WTC11 (cell line): ENCODE data around the gene RTCB. TPM values are rescaled to one million over a fixed set of nuclear protein-coding genes. Genes with fewer than 3 reads are reported as not detected.

Source experiments
- ATAC-seq: fragments of 200-7000 bp; cut with Tn5 transposase; 2 replicates; pipeline ENCODE4 v1.10.0; 2021; ENCODE audit warnings: mild to moderate bottlenecking, moderate library complexity
- CTCF ChIA-PET: fragments of 300-600 bp; sonication (Branson Sonifier 250); formaldehyde crosslinking; loops from one replicate; lab custom pipeline; 2021; ENCODE audit warnings: antibody characterized with exemption; lab: Charles Lee
- POLR2A ChIA-PET: fragments of 350-600 bp; sonication (Branson Sonifier 250); formaldehyde crosslinking; loops from one replicate; lab custom pipeline; 2021; ENCODE audit warnings: antibody characterized with exemption; lab: Charles Lee
- DNase-seq: peaks from one replicate; pipeline ENCODE4 v3.0.0; 2021; ENCODE audit warnings: low spot score
- H3K27ac Mint-ChIP-seq: 2 replicates; pipeline ENCODE4 v1.8.0; 2021; ENCODE audit warnings: mixed read lengths
- H3K27me3 Mint-ChIP-seq: 2 replicates; pipeline ENCODE4 v1.8.0; 2021; ENCODE audit warnings: low read depth, mild to moderate bottlenecking, moderate library complexity, mixed read lengths
- H3K36me3 Mint-ChIP-seq: 2 replicates; pipeline ENCODE4 v1.8.0; 2021; ENCODE audit warnings: mixed read lengths
- H3K4me1 Mint-ChIP-seq: 2 replicates; pipeline ENCODE4 v1.8.0; 2022; ENCODE audit warnings: mixed read lengths
- H3K4me3 Mint-ChIP-seq: 2 replicates; pipeline ENCODE4 v1.8.0; 2021; ENCODE audit warnings: mild to moderate bottlenecking, moderate library complexity, mixed read lengths
- H3K9me3 Mint-ChIP-seq: 2 replicates; pipeline ENCODE4 v1.8.0; 2021; ENCODE audit warnings: mixed read lengths
- ATF1 ChIP-seq: sonication (generic); formaldehyde crosslinking; IDR thresholded peaks from 2 replicates; pipeline ENCODE4 v1.8.1; 2023; ENCODE audit warnings: mild to moderate bottlenecking, moderate library complexity, missing genetic modification reagents
- CREB1 ChIP-seq: sonication (generic); formaldehyde crosslinking; IDR thresholded peaks from 2 replicates; pipeline ENCODE4 v1.8.0; 2023; ENCODE audit warnings: mild to moderate bottlenecking, missing genetic modification reagents
- EMX1 ChIP-seq: fragments of 250-450 bp; sonication (Bioruptor Pico); IDR thresholded peaks from 2 replicates; pipeline ENCODE4 v1.8.0; 2021; ENCODE audit warnings: mild to moderate bottlenecking
- NFYB ChIP-seq: sonication (generic); formaldehyde crosslinking; conservative IDR thresholded peaks from 2 replicates; pipeline ENCODE4 v1.8.0; 2022; ENCODE audit warnings: low read depth, missing genetic modification reagents
- PRRX2 ChIP-seq: fragments of 250-450 bp; sonication (Bioruptor Pico); IDR thresholded peaks from 2 replicates; pipeline ENCODE4 v1.8.0; 2021; ENCODE audit warnings: mild to moderate bottlenecking
- TCF7 ChIP-seq: sonication (generic); formaldehyde crosslinking; IDR thresholded peaks from 2 replicates; pipeline ENCODE4 v1.8.0; 2022; ENCODE audit warnings: mild to moderate bottlenecking, low read depth, missing genetic modification reagents, moderate library complexity
- TEAD1 ChIP-seq: sonication (generic); formaldehyde crosslinking; IDR thresholded peaks from 2 replicates; pipeline ENCODE4 v1.8.0; 2022; ENCODE audit warnings: mild to moderate bottlenecking, missing genetic modification reagents
- TP53 ChIP-seq: sonication (generic); formaldehyde crosslinking; IDR thresholded peaks from 2 replicates; pipeline ENCODE4 v1.8.1; 2023; ENCODE audit warnings: mild to moderate bottlenecking, missing genetic modification reagents
- total RNA-seq: library from RNA; stranded (reverse); gene quantifications from 3 replicates; pipeline ENCODE4 v1.2.3, GENCODE V29; 2021
- TF ChIP-seq, protein P1 (sequence below): sonication (generic); formaldehyde crosslinking; IDR thresholded peaks from 2 replicates; pipeline ENCODE4 v1.8.1; 2022; ENCODE audit warnings: mild to moderate bottlenecking, missing genetic modification reagents, moderate library complexity, borderline replicate concordance
- TF ChIP-seq, protein P2 (sequence below): fragments of 250-450 bp; sonication (Bioruptor Pico); IDR thresholded peaks from 2 replicates; pipeline ENCODE4 v1.9.0; 2021; ENCODE audit warnings: mild to moderate bottlenecking, borderline replicate concordance
- TF ChIP-seq, protein P3 (sequence below): sonication (generic); formaldehyde crosslinking; IDR thresholded peaks from 2 replicates; pipeline ENCODE4 v1.8.0; 2023; ENCODE audit warnings: missing genetic modification reagents
- TF ChIP-seq, protein P4 (sequence below): sonication (generic); formaldehyde crosslinking; conservative IDR thresholded peaks from 2 replicates; pipeline ENCODE4 v1.8.1; 2023; ENCODE audit warnings: mild to moderate bottlenecking, low read depth, missing genetic modification reagents, moderate library complexity
- TF ChIP-seq, protein P5 (sequence below): sonication (generic); formaldehyde crosslinking; IDR thresholded peaks from 2 replicates; pipeline ENCODE4 v1.8.1; 2022; ENCODE audit warnings: mild to moderate bottlenecking, moderate library complexity, missing genetic modification reagents
- TF ChIP-seq, protein P6 (sequence below): sonication (generic); formaldehyde crosslinking; IDR thresholded peaks from 2 replicates; pipeline ENCODE4 v1.8.1; 2022; ENCODE audit warnings: low read depth, missing genetic modification reagents, borderline replicate concordance
- TF ChIP-seq, protein P7 (sequence below): sonication (generic); formaldehyde crosslinking; IDR thresholded peaks from 2 replicates; pipeline ENCODE4 v1.8.1; 2023; ENCODE audit warnings: mild to moderate bottlenecking, missing genetic modification reagents
- TF ChIP-seq, protein P8 (sequence below): sonication (generic); formaldehyde crosslinking; conservative IDR thresholded peaks from 2 replicates; pipeline ENCODE4 v1.8.1; 2022; ENCODE audit warnings: mild to moderate bottlenecking, missing genetic modification reagents
- TF ChIP-seq, protein P9 (sequence below): fragments of 200-600 bp; IDR thresholded peaks from 2 replicates; pipeline ENCODE4 v1.8.0; 2022; ENCODE audit warnings: antibody characterized with exemption

RTCB gene
- total RNA-seq, 1 experiment from 2014 or later, result 106 TPM

DNA sequence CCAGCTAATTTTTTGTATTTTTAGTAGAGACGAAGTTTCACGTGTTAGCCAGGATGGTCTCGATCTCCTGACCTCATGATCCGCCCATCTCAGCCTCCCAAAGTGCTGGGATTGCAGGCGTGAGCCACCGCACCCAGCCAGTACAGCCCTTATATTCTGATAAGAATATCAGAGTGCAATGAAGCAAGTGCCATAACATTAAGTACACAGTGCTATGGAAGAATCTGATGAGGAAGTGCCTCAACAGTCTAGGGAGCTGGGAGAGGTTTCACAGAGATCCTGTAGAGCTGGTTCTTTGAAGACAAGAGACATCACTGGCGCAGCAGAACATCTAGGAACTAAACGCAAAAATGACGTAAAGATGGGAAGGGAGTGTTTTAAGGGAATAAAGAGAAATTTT, 2.1 kb downstream of the RTCB start:
- peak overlapping the region; percentile 20; the same call in 1 of the 2 replicates for H3K27ac Mint-ChIP-seq
- peaks cover 40% of the 10 kb centered on the region for H3K36me3 Mint-ChIP-seq
- ChIA-PET CTCF (no interaction called here), POLR2A (no interaction called here)
- H3K4me1 Mint-ChIP-seq, result peaks cover 25% of the 10 kb centered on the region
- no peaks in the 10 kb centered on the region for H3K27me3 Mint-ChIP-seq
- H3K4me3 Mint-ChIP-seq, result peak overlapping the region; percentile 96
- H3K9me3 Mint-ChIP-seq, result no peaks in the 10 kb centered on the region
- DNase-seq (no peak), ATAC-seq (no peak)
- TF ChIP-seq TEAD1 (no peak), TP53 (no peak), ATF1 (no peak), TCF7 (no peak), PRRX2 (CRISPR knock-in tag) (no peak)
- TF ChIP-seq, protein P1, sequence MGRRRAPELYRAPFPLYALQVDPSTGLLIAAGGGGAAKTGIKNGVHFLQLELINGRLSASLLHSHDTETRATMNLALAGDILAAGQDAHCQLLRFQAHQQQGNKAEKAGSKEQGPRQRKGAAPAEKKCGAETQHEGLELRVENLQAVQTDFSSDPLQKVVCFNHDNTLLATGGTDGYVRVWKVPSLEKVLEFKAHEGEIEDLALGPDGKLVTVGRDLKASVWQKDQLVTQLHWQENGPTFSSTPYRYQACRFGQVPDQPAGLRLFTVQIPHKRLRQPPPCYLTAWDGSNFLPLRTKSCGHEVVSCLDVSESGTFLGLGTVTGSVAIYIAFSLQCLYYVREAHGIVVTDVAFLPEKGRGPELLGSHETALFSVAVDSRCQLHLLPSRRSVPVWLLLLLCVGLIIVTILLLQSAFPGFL (CRISPR knock-in tag), result no peak
- TF ChIP-seq, protein P2, sequence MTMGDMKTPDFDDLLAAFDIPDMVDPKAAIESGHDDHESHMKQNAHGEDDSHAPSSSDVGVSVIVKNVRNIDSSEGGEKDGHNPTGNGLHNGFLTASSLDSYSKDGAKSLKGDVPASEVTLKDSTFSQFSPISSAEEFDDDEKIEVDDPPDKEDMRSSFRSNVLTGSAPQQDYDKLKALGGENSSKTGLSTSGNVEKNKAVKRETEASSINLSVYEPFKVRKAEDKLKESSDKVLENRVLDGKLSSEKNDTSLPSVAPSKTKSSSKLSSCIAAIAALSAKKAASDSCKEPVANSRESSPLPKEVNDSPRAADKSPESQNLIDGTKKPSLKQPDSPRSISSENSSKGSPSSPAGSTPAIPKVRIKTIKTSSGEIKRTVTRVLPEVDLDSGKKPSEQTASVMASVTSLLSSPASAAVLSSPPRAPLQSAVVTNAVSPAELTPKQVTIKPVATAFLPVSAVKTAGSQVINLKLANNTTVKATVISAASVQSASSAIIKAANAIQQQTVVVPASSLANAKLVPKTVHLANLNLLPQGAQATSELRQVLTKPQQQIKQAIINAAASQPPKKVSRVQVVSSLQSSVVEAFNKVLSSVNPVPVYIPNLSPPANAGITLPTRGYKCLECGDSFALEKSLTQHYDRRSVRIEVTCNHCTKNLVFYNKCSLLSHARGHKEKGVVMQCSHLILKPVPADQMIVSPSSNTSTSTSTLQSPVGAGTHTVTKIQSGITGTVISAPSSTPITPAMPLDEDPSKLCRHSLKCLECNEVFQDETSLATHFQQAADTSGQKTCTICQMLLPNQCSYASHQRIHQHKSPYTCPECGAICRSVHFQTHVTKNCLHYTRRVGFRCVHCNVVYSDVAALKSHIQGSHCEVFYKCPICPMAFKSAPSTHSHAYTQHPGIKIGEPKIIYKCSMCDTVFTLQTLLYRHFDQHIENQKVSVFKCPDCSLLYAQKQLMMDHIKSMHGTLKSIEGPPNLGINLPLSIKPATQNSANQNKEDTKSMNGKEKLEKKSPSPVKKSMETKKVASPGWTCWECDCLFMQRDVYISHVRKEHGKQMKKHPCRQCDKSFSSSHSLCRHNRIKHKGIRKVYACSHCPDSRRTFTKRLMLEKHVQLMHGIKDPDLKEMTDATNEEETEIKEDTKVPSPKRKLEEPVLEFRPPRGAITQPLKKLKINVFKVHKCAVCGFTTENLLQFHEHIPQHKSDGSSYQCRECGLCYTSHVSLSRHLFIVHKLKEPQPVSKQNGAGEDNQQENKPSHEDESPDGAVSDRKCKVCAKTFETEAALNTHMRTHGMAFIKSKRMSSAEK (CRISPR knock-in tag), result no peak
- TF ChIP-seq, protein P3, sequence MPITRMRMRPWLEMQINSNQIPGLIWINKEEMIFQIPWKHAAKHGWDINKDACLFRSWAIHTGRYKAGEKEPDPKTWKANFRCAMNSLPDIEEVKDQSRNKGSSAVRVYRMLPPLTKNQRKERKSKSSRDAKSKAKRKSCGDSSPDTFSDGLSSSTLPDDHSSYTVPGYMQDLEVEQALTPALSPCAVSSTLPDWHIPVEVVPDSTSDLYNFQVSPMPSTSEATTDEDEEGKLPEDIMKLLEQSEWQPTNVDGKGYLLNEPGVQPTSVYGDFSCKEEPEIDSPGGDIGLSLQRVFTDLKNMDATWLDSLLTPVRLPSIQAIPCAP (CRISPR knock-in tag), result no peak
- TF ChIP-seq, all 79 proteins: peak for 0

DNA sequence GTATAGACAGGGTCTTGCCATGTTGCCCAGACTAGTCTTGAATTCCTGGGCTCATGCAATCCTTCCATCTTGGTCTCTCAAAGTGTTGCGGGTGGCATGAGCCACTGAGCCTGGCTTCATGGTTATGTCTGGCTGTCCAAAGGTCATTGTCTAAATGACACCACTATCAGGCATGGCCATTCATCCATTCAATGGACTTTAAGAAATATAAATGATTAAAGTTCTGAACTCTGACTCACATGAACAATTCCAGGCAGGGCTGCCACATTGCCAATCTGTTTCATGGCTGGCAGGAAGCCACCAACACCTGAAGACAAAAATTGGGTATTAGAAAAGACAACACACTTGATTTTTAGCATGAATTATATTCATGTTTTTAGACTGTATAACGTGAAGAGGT, 4.1 kb downstream of the RTCB start:
- H3K4me3 Mint-ChIP-seq, result no peak overlapping the region
- peaks cover 19% of the 10 kb centered on the region for H3K4me1 Mint-ChIP-seq
- POLR2A ChIA-PET, result no interaction called here
- CTCF ChIA-PET, result no interaction called here
- no peaks in the 10 kb centered on the region for H3K9me3 Mint-ChIP-seq
- TF ChIP-seq, protein P4, sequence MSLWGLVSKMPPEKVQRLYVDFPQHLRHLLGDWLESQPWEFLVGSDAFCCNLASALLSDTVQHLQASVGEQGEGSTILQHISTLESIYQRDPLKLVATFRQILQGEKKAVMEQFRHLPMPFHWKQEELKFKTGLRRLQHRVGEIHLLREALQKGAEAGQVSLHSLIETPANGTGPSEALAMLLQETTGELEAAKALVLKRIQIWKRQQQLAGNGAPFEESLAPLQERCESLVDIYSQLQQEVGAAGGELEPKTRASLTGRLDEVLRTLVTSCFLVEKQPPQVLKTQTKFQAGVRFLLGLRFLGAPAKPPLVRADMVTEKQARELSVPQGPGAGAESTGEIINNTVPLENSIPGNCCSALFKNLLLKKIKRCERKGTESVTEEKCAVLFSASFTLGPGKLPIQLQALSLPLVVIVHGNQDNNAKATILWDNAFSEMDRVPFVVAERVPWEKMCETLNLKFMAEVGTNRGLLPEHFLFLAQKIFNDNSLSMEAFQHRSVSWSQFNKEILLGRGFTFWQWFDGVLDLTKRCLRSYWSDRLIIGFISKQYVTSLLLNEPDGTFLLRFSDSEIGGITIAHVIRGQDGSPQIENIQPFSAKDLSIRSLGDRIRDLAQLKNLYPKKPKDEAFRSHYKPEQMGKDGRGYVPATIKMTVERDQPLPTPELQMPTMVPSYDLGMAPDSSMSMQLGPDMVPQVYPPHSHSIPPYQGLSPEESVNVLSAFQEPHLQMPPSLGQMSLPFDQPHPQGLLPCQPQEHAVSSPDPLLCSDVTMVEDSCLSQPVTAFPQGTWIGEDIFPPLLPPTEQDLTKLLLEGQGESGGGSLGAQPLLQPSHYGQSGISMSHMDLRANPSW (CRISPR knock-in tag), result no peak
- TF ChIP-seq, protein P5, sequence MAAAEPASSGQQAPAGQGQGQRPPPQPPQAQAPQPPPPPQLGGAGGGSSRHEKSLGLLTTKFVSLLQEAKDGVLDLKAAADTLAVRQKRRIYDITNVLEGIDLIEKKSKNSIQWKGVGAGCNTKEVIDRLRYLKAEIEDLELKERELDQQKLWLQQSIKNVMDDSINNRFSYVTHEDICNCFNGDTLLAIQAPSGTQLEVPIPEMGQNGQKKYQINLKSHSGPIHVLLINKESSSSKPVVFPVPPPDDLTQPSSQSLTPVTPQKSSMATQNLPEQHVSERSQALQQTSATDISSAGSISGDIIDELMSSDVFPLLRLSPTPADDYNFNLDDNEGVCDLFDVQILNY (CRISPR knock-in tag), result no peak
- TF ChIP-seq CREB1 (no peak), EMX1 (no peak)
- TF ChIP-seq, all 79 proteins: peak for 0
- H3K27ac Mint-ChIP-seq, result no peak overlapping the region
- H3K36me3 Mint-ChIP-seq, result peaks cover 55% of the 10 kb centered on the region
- no peak for ATAC-seq
- DNase-seq, result no peak
- H3K27me3 Mint-ChIP-seq, result no peaks in the 10 kb centered on the region

DNA sequence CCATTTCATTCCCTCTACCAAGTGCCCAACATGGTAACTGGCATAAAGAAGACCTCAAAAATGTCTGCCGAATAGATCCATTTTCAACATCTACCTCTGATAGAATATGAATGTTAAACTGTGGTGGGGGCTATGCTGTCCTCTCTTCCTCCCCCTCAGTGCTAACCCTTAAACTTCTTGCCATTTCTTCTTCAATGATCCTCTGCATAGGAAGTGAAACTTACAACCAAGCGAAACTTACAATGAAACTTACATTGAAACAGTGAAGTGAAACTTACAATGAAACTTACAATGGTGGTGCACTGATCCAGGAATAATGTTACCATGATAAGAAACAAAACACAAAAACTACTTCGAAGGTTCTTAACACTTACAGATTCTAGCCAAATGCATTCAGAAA, 4.7 kb downstream of the RTCB start:
- POLR2A ChIA-PET, result no interaction called here
- Mint-ChIP-seq H3K27ac (no peak overlapping the region), H3K36me3 (peaks cover 55% of the 10 kb centered on the region), H3K27me3 (no peaks in the 10 kb centered on the region), H3K9me3 (no peaks in the 10 kb centered on the region), H3K4me3 (no peak overlapping the region), H3K4me1 (peaks cover 14% of the 10 kb centered on the region)
- CTCF ChIA-PET, result no interaction called here
- ATAC-seq (no peak), DNase-seq (no peak)
- TF ChIP-seq, protein P6, sequence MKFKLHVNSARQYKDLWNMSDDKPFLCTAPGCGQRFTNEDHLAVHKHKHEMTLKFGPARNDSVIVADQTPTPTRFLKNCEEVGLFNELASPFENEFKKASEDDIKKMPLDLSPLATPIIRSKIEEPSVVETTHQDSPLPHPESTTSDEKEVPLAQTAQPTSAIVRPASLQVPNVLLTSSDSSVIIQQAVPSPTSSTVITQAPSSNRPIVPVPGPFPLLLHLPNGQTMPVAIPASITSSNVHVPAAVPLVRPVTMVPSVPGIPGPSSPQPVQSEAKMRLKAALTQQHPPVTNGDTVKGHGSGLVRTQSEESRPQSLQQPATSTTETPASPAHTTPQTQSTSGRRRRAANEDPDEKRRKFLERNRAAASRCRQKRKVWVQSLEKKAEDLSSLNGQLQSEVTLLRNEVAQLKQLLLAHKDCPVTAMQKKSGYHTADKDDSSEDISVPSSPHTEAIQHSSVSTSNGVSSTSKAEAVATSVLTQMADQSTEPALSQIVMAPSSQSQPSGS (CRISPR knock-in tag), result no peak
- TF ChIP-seq, protein P7, sequence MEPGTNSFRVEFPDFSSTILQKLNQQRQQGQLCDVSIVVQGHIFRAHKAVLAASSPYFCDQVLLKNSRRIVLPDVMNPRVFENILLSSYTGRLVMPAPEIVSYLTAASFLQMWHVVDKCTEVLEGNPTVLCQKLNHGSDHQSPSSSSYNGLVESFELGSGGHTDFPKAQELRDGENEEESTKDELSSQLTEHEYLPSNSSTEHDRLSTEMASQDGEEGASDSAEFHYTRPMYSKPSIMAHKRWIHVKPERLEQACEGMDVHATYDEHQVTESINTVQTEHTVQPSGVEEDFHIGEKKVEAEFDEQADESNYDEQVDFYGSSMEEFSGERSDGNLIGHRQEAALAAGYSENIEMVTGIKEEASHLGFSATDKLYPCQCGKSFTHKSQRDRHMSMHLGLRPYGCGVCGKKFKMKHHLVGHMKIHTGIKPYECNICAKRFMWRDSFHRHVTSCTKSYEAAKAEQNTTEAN (CRISPR knock-in tag), result no peak
- TF ChIP-seq, protein P8, sequence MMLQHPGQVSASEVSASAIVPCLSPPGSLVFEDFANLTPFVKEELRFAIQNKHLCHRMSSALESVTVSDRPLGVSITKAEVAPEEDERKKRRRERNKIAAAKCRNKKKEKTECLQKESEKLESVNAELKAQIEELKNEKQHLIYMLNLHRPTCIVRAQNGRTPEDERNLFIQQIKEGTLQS, result no peak
- no peak for TF ChIP-seq NFYB
- TF ChIP-seq, protein P9, sequence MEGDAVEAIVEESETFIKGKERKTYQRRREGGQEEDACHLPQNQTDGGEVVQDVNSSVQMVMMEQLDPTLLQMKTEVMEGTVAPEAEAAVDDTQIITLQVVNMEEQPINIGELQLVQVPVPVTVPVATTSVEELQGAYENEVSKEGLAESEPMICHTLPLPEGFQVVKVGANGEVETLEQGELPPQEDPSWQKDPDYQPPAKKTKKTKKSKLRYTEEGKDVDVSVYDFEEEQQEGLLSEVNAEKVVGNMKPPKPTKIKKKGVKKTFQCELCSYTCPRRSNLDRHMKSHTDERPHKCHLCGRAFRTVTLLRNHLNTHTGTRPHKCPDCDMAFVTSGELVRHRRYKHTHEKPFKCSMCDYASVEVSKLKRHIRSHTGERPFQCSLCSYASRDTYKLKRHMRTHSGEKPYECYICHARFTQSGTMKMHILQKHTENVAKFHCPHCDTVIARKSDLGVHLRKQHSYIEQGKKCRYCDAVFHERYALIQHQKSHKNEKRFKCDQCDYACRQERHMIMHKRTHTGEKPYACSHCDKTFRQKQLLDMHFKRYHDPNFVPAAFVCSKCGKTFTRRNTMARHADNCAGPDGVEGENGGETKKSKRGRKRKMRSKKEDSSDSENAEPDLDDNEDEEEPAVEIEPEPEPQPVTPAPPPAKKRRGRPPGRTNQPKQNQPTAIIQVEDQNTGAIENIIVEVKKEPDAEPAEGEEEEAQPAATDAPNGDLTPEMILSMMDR, result no peak
